Amygdala (tissue), 56 donors: ENCODE results near the gene SNX24.
A peak's percentile ranks its signal among the peaks of the same experiment; 100 is the strongest.
"Not testable (repeated sequence)": the region's sequence is repeated elsewhere in the genome, so short reads cannot be mapped to it uniquely, and the experiment has no call there.

Source experiments
- DNase-seq, 56 donors: peaks; one replicate each; lab custom pipeline; 2025; lab: John Stamatoyannopoulos, UW

The SNX24 gene

DNA sequence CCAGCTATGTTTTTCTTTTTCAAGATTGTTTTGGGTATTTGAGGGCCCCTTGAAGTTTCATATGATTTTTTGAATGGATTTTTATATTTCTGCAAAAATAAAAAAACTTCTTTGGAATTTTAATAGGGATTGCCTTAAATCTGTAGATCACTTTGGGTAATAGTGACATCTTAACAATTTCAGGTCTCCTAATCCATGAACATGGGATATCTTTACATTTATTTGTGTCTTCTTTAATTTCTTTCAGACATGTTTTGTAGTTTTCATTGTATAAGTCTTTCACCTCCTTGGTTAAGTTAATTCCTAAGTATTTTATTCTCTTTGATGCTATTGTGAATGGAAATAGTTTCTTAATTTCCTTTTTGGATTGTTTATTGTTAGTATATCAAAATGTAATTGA lies 112.0 kb downstream of the SNX24 start:
- DNase-seq: no peak

DNA sequence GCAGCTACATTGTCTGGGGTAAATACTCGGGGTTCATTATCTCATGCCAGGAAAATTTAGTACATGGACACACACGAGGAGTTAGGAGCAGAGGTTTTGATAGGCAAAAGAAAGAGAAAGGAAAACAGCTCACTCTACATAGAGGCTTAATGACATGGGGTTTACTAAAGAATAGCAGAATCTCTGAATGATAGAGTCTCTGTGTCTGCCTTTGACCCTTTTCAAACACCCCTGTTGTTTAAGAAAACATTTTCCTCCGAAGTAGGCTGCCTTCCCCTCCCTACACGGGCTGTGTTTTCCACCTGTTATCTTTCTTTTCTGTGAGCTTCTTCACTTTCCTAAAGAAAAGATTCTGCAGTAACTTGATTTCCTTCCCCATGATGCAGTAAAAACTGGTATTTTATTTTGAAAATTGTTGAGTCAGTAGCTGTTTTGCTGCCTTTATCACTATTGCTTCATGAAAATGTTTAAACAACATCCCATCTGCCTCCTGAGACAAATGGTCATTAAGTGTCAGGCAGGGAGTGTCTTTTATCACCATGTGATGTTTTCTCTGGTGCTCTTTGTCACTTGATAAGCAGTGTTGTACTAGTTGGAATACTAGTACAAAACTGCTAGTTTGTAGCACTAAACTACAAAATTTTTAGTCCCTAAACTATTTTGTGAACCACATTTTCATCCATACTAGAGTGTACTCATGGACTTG lies 114.5 kb downstream of the SNX24 start:
- no peak for DNase-seq

DNA sequence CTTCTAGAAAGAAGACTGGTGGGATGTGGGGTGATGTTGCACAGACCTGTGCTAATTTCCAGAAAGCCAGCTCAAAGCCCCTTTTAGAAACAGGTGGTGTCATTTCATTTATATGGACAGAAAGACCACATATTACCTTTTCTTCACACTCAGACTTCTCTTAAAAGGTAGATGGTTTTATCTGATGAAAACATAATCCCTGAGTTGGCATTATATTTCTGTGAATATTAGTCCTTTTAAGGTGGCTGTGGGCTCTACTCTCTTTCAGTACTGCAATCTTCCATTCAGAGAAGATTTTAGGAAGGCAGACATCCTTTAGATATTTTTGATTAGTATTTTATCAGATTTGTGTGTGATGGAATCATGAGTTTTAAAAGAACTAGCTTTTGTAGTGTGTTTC lies 117.9 kb downstream of the SNX24 start:
- DNase-seq: no peak

DNA sequence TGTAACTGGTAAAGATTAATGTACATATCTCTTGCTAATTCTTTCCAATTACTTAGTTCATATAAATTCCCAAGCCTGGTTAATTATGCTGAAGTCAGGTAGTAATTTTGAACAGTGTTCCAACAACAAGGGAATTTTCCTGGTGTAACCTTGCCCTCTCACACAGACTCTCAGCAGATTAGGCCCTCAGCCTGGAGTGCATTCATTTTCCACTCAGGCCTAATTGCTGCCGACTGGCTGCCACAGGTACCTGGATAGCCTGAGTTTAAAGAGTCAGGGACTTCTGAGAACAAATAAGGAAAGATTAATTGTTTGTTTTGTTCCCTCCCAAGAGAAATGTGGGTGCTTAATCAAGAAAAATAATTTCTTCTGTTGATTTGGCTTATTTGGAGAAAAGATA lies 119.7 kb downstream of the SNX24 start:
- DNase-seq: no peak

DNA sequence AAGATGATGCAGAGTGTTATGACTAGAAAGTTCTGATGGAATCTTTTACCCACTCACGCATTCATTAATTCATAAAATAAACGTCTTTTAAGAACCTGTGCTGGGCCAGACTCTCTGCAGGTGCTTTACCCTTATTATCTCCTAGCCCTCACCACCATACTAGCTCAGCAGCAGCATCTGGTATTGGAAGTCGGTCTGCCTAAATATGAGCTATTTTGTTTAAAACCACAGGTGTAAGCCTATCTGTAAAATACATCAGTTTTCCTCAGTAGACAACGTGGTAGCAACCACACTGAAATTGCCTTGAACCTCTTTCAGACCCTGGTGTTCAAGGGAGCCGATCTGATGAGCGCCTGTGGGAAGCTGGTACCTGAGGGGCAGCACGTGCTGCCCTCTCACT lies 121.7 kb downstream of the SNX24 start:
- no peak for DNase-seq

DNA sequence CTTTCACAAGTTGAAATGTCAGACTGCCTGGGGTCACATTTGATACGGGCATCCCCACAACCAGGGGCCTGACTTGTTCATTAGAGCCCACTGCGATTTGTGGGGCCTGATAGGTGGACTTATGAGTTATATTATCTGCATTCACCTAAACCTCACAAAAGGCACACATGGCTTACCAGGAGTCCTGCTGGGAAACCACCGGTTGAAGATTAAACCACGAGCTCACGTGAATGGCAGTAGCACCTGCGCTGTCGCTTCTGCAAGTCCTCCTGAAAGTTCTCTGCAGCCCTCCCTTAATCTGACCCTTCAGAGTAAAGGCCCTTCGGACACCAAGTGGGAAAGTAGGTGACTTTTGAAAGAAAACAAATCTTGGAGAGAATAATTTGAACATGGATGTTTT lies 122.2 kb downstream of the SNX24 start:
- no peak for DNase-seq

DNA sequence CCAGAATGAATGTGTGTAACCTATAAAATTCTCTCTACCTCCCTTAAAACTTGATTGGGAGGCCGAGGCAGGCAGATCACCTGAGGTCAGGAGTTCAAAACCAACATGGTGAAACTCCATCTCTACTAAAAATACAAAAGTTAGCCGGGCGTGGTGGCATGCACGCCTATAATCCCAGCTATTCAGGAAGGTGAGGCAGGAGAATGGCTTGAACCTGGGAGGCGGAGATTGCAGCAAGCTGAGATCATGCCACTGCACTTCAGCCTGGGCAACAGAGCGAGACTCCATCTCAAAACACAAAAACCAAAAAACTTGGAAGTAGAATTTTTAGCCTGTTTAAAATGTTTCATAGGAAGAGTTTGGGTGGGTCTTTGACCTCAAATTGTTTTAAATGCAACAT lies 122.6 kb downstream of the SNX24 start:
- DNase-seq: not testable (repeated sequence)

DNA sequence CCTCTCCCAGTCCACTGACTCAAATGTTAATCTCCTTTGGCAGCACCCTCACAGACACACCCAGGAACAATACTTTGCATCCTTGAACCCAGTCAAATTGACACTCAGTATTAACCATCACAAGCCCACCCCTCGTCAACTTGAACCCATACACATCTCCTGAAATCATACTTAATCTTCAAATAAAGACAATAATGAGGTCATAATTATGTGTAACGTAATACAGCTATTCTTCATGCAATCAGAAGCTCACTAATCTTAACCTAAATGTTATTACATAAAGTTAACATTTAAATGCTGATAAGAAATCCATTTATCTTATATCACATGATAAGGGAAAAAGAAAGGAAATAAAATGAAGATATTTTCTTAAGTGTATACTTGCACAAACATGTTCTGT lies 125.9 kb downstream of the SNX24 start:
- no peak for DNase-seq

DNA sequence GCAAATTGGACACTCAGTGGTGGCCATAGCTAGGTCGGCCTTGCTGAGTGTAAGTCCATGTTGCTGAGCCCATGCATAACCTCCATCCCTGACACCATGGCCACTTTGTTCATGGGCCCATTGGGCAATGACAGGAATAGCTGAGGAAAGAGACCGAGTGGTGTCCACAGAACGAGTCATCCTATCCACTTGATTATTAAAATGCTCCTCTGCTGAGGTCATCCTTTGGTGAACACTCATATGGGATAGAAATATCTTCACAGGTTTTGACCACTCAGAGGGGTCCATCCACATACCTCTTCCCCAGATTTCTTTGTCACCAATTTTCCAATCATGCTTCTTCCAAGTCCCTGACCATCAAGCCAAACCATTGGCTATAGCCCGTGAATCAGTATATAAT lies 127.5 kb downstream of the SNX24 start:
- DNase-seq: no peak

DNA sequence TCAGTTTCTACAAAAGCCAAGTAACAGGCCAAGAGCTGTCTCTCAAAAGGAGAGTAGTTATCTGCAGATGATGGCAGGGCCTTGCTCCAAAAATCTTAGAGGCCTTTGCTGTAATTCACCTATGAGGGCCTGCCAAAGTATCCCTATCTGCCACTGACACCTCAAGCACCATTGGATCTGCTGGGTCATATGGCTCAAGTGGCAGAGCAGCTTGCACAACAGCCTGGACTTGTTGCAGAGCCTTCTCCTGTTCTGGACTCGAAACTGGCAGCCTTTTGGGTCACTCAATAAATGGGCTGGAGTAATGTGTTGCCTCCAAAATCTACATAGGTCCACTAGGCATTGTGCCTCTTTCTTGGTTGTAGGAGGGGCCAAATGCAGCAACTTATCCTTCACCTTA lies 128.3 kb downstream of the SNX24 start:
- not testable (repeated sequence) for DNase-seq

DNA sequence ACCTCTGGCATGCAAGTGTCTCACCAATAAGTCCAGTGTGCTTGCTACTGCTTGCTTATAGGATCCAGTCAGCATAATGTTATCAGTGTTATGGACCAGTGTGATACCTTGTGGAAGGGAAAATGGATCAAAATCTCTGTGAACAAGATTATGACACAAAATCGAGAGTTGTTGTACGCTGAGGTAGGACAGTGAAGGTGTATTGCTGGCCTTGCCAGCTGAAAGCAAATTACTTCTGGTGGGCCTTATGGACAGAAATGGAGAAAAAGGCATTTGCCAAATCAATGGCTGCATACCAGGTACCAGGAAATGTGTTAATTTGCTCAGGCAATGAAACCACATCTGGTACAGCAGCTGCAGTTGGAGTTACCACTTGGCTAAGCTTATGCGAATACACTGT lies 128.8 kb downstream of the SNX24 start:
- DNase-seq: not testable (repeated sequence)

DNA sequence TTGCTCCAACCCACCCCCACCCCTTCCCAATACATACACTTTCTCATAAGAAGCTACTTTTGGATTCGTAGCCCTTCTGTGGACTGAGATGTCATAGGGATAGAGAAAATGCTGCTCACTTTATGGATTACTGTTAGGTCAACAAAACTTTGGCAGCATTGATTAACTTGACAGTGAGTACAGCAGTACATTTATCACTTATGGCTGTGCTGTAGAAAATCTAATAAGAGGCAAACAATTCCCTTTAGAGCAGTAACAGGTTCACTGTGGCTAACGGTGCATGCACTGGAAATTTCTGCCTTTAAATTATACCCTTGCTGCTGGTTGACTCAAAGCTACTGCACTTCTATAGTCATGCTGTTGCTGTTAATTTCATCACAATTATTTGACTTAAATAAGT lies 131.9 kb downstream of the SNX24 start:
- no peak for DNase-seq

DNA sequence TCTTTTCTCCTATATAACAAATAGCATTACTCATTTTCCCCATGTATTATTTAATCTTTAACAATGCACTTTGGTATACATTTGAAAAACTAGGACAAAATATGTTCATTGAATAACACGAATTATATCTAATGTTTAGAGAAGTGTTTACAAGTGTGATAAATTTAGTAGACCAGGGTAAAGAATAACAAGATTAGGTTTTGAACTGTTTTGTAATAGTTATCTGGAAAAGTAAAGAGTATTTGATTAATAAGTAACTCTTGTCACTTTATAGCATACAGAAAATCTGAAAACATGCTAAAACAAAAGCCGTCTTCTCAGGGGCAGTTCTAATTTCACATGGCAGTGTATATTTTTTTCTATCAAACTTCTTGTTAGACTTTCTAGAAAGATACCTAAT lies 132.7 kb downstream of the SNX24 start:
- no peak for DNase-seq

DNA sequence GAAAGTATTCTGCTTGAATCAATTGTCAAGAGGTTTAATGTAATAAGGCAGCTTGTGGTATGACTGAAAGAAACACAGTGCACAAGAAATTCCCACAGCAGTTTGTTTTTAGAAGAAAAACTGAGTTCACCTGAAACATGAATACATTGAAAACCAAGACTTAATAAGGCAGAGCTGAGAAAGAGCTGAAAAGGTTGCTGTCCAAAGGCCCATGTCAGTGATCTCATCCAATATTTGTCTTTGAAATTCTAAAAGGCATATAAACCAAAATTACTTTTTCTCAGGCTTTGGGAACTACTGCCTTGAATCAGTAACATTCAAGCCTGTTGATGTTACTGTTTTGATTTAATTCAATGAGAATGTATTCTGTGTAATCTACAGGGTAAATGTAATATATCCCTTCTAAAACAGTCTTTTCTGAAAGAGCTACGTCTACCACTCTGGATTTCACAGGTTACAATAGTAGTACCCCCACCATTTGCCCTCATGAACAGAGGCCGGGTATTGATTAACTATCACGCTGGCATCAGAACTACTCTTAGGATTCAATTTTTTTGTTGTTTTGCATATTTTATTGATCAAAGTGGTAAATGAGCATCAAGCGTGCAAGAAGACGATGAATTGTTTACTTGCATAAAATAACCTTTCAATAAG lies 133.4 kb downstream of the SNX24 start:
- no peak for DNase-seq

DNA sequence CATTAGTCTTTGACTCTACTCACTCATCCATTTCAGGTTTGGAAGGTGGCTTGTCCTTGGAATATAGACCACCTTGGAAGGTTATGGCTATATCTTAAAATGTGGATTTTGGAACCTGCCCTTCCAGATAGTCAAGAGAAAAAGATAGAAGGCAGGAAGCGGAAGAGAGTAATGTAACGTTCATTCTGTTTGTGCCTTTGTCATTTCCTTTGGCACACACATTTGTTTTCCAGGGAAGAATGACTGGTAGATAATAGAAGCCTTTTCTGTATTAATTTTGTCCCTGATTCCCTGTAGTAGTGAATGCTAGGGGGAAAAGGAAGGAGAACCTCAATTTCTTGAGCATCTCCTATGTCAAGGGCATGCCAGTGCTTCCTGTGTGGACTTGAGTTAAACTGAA lies 136.4 kb downstream of the SNX24 start:
- no peak for DNase-seq

DNA sequence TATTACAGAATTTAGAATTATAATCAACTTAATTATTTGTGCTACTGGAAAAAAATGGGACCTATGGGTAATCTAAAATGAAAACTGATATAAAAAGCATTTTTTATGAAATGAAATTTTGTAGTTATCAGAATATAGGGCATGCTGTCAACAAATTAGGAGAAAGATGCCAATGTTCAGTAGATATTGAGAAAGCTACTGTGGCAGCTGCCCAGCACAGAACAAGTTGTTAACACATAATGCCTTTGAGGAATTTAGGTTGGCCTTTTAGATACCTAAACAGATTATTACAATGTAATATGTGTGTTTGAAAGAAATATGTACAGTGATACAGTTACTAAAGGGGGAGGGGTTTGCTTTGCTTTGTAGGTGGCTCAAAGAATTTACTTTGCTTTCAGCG lies 137.0 kb downstream of the SNX24 start:
- no peak for DNase-seq

DNA sequence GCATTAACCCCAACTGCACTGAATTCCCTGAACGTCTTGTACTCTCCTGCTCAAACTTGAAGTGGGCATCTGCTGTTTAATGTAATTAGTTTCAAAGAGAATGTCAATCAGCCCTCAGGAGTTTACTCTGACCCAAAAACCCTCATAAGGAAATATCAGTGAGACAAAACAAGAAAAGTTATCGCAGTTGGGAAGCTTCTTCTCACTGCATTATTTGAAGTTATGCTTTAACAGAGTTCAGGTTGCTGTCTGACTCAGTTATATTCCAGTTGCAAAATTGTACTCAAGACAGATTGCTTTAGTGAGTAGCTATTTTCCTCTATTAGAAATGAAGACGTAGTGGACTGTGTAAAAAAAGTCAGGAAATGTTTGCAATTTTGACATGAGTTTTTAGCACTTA lies 139.0 kb downstream of the SNX24 start:
- DNase-seq: no peak

DNA sequence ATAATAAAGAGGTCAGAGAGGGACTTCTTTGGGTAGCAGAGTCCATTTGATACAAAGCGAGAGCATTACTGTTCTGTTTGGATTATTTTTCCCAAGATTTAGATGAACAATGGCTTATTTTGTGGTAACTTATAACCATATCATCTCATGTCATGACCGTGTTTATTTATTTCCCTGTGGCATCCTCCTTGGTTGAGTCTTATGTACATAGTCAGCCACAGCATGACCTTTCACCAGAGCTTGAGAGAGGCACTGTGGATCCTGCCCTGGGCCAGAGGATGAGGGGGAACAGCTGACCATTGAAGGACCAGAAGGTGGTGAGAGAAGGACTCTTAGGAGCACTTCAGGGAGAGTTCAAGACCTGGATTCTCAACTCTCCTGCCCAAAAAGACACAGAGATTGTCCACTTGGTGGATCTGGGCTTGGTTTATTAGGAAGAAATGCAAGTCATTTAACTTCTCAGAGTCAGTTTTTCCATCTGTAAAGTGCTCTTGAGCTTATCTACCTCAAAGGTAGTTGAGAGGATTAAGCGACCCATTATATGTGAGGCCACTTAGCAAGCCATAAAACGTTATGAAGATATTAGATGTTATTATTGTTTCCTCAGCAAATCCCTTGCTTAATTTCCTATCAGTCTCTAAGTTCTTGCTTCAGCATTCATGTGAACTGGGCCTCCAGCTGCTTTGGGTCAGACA lies 139.7 kb downstream of the SNX24 start:
- no peak for DNase-seq

DNA sequence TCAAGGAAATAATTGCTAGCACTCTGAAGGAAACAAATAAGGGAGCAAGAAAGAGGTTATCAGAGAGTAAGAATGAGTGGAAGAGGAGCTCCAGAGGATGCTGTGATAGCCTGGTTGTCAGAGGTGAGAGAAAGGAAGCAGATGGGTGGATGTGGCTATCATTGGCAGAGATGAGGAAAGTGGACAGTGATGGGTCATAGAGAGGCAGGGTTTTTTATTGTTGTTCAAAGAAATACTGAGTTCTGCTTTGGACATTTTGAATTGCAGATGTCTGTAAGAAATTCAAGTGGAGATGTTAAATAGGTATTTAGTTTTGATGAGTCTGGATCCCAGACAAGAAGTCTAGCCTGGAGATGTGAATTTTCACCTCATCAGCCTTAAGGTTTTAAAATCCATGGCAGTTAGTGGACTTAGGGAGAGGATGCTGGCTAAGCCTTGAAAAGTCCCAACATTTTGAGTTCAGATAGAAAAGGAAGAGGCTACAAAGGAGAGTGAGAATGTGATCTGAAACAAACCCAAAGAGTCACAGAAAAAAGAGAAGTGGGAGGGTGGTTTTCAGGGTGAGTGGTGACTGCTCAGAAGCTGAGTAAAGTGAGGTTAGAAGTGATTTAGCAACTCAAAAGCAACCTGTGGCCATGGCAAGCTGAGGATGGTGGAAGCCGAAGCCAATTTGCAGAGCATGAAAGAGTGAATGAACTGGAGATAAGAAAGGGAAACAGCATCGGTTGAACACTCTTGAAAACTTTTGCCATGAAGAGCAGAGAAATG lies 140.7 kb downstream of the SNX24 start:
- DNase-seq: no peak

DNA sequence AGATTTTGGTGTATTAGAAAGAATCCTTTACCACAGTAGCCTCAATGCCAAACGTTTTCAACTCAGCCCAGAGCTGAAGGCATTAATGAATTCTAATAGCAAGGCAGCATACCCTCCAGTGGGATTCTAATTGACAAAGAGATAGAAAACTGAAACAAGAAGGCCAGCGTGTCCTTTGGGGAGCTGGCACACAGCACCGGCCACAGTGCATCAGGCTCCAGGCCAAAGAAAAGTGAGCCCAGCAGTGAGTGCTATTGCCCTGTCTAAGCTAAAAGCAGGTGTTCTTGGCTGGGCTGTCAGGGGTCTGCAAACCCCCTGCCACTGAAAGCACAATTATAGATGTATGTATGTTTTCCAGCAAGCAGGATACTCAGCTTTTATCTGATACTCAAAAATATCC lies 150.7 kb downstream of the SNX24 start:
- DNase-seq: peak in 2 of 56 donors; percentile 2 to 5

DNA sequence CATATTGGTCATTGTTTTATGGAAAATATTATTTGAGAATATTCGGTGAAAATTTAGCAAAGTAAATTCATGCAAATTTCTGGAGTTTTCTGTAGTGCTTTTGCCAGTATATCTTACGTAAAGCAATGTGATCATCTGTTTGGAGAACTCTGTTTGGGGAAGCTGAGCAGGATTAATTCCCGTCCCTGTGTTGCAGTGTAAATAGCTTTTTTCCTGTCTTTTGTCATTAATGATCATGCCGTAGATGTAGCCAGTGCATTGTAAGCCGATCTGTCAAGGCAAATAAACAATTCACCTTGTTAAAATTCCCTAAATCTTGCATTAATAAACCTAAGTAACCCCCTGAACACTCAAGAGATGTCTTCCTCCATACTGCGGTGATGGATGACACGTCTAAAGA lies 151.9 kb downstream of the SNX24 start:
- no peak for DNase-seq
